NB4 (cell line): ENCODE results near the gene NWD2.

Source experiments
- MYC ChIP-seq: IDR thresholded peaks from 2 replicates; pipeline ENCODE4 v1.6.1; 2011; ENCODE audit warnings: low read depth, low read length
- POLR2A ChIP-seq: IDR thresholded peaks from 2 replicates; pipeline ENCODE4 v1.6.1; 2011; ENCODE audit warnings: mild to moderate bottlenecking; ENCODE audit not compliant: insufficient read length; ENCODE audit errors: extremely low read depth
- TF ChIP-seq, protein P1 (sequence below): IDR thresholded peaks from one replicate; pipeline ENCODE4 v1.5.1; 2012; ENCODE audit warnings: low read depth, low read length

DNA sequence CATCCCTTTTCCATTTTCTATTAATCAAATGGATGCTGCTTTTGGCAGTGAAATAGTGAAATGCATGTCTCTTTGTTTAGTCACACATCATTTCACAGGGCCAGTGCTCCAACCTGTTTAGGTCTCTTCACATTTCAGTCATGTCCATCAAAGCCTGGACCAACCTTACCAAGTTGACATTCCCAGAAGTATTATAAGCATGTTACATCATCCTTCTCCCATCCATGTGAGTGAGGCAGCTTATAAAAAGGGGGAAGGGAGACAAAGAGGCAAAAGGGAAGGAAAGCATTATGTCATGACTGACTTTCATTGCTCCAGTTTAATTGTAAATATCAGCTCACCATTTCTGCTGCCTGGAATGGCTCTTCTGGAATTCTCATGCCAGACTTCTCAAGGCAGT lies 94.4 kb downstream of the NWD2 start:
- TF ChIP-seq, protein P1, sequence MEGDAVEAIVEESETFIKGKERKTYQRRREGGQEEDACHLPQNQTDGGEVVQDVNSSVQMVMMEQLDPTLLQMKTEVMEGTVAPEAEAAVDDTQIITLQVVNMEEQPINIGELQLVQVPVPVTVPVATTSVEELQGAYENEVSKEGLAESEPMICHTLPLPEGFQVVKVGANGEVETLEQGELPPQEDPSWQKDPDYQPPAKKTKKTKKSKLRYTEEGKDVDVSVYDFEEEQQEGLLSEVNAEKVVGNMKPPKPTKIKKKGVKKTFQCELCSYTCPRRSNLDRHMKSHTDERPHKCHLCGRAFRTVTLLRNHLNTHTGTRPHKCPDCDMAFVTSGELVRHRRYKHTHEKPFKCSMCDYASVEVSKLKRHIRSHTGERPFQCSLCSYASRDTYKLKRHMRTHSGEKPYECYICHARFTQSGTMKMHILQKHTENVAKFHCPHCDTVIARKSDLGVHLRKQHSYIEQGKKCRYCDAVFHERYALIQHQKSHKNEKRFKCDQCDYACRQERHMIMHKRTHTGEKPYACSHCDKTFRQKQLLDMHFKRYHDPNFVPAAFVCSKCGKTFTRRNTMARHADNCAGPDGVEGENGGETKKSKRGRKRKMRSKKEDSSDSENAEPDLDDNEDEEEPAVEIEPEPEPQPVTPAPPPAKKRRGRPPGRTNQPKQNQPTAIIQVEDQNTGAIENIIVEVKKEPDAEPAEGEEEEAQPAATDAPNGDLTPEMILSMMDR = no peak
- TF ChIP-seq POLR2A (no peak), MYC (no peak)
